PC-9 (cell line): ENCODE measurements around the gene FBXO36.

Experiments
- EZH2 ChIP-seq: fragments of 200-600 bp; sonication (generic); IDR thresholded peaks from 2 replicates; pipeline ENCODE4 v1.8.0; 2017; ENCODE audit warnings: antibody characterized with exemption, low read depth
- TF ChIP-seq, protein P1 (sequence below): fragments of 200-600 bp; sonication (generic); conservative IDR thresholded peaks from 2 replicates; pipeline ENCODE4 v1.6.1; 2017; ENCODE audit warnings: mixed run types, antibody characterized with exemption, mild to moderate bottlenecking, moderate library complexity

DNA sequence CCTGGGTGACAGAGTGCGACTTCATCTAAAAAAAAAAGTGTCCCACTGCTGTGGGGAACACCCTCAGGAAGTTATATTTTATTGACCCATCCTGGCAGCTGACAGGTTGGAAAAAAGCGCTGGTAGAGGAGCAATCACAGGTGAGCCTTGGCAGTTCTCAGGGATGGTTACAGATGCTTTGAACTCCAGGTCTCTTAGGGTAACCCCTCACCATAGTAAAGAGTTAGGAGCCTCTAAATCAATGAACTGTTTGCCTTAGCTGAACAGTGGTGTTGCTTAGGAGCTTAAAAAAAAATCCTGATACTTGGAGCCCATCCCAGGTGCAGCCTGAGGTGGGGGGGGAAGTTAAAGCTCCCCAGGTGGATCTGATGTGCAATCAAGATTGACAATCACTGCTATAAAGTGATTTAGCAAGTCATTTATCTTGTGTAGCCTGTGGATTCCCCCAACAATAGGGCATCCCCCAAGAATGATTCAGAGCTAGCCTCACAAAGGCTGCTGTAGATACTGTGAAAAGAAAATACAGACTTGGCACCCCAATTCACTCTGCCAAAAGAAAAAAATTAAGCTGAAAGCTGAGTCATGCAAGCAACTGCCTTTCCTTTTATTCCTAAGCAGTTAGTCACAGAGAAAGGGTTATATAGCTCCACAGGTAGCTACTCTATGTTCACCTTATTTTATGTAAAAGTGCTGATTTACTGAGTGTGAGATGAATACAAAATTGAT lies 131.6 kb downstream of the FBXO36 start:
- TF ChIP-seq, protein P1, sequence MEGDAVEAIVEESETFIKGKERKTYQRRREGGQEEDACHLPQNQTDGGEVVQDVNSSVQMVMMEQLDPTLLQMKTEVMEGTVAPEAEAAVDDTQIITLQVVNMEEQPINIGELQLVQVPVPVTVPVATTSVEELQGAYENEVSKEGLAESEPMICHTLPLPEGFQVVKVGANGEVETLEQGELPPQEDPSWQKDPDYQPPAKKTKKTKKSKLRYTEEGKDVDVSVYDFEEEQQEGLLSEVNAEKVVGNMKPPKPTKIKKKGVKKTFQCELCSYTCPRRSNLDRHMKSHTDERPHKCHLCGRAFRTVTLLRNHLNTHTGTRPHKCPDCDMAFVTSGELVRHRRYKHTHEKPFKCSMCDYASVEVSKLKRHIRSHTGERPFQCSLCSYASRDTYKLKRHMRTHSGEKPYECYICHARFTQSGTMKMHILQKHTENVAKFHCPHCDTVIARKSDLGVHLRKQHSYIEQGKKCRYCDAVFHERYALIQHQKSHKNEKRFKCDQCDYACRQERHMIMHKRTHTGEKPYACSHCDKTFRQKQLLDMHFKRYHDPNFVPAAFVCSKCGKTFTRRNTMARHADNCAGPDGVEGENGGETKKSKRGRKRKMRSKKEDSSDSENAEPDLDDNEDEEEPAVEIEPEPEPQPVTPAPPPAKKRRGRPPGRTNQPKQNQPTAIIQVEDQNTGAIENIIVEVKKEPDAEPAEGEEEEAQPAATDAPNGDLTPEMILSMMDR: no peak
- no peak for TF ChIP-seq EZH2
